ENCODE measurements around the gene MAPT. TPM values are rescaled to one million over a fixed set of nuclear protein-coding genes. Genes with fewer than 3 reads are reported as not detected.

MAPT gene
- polyA plus RNA-seq, 3 donors = 0.04 TPM; not detected in 2

- H3K36me3 ChIP-seq (replicated peaks in 1 of 2; ENCODE audit: control insufficient read depth in 1 of 2, insufficient read depth in 2 of 2, low read length in 2 of 2) = no peaks in the 10 kb centered on the region
- no peak overlapping the region for H3K27ac ChIP-seq (ENCODE audit: low read depth in 1 of 2, low read length in 2 of 2)
- H3K9me3 Mint-ChIP-seq = peaks cover 0 to 4% (median 2%) of the 10 kb centered on the region in 7 donors
- no peak overlapping the region for H3K27ac Mint-ChIP-seq
- H3K27me3 ChIP-seq (ENCODE audit: control insufficient read depth in 2 of 2, insufficient read depth in 2 of 2, low read length in 2 of 2) = peaks cover 0 to 4% of the 10 kb centered on the region in 2 donors
- H3K4me2 ChIP-seq (replicated peaks; ENCODE audit: extremely low read depth, low read length, poor library complexity, severe bottlenecking) = no peak overlapping the region
- no peaks in the 10 kb centered on the region for H3K79me2 ChIP-seq (ENCODE audit: insufficient read depth, low read length)
- no peaks in the 10 kb centered on the region for H3K9me3 ChIP-seq (replicated peaks in 1 of 2; ENCODE audit: control insufficient read depth in 1 of 2, insufficient read depth in 1 of 2, low read length in 2 of 2)
- no peaks in the 10 kb centered on the region for H3K4me1 Mint-ChIP-seq
- H3K4me1 ChIP-seq (ENCODE audit: control insufficient read depth in 1 of 2, insufficient read depth in 2 of 2, low read length in 2 of 2) = no peaks in the 10 kb centered on the region
- WGBS (ENCODE audit: insufficient coverage) = 98% methylated on average over 5 of the region's 5 CpGs
- H3K9ac ChIP-seq (ENCODE audit: insufficient read depth, low read length, poor library complexity, severe bottlenecking) = no peak overlapping the region
- H3K36me3 Mint-ChIP-seq = no peaks in the 10 kb centered on the region
- H2AFZ ChIP-seq (ENCODE audit: insufficient read depth, low read depth, low read length, poor library complexity, severe bottlenecking) = no peak overlapping the region
- no peak overlapping the region for H3K4me3 Mint-ChIP-seq
- H3K27me3 Mint-ChIP-seq (ENCODE audit: low read depth in 3 of 3) = peaks cover 11 to 28% (median 24%) of the 10 kb centered on the region in 3 donors
- intact Hi-C loops (cut with micrococcal nuclease) = no loop called here
- no peak for TF ChIP-seq CTCF (IDR thresholded peaks at IDR 0.05)
- no peaks in the 10 kb centered on the region for H4K20me1 ChIP-seq (ENCODE audit: insufficient read depth, low read length)
- DNase-seq = no peak
- H3K4me3 ChIP-seq (replicated peaks in 1 of 3; ENCODE audit: low read depth in 2 of 3, low read length in 3 of 3) = no peak overlapping the region
Observed at GRCh38 chr17:45967378-45967777, 73.0 kb downstream of the MAPT start.

- Mint-ChIP-seq H3K27me3 (ENCODE audit: low read depth in 3 of 3) (peaks cover 9 to 28% (median 23%) of the 10 kb centered on the region in 3 donors), H3K4me1 (no peaks in the 10 kb centered on the region), H3K36me3 (no peaks in the 10 kb centered on the region), H3K4me3 (no peak overlapping the region), H3K27ac (no peak overlapping the region), H3K9me3 (peaks cover 0 to 6% (median 4%) of the 10 kb centered on the region in 7 donors)
- no CpG with 5 or more reads among the region's 2 CpGs for WGBS (ENCODE audit: insufficient coverage)
- H3K9me3 ChIP-seq (replicated peaks in 1 of 2; ENCODE audit: control insufficient read depth in 1 of 2, insufficient read depth in 1 of 2, low read length in 2 of 2) = no peaks in the 10 kb centered on the region
- peaks cover 0 to 4% of the 10 kb centered on the region in 2 donors for H3K27me3 ChIP-seq (ENCODE audit: control insufficient read depth in 2 of 2, insufficient read depth in 2 of 2, low read length in 2 of 2)
- DNase-seq = no peak
- intact Hi-C loops (cut with micrococcal nuclease) = no loop called here
- no peak overlapping the region for H3K4me2 ChIP-seq (replicated peaks; ENCODE audit: extremely low read depth, low read length, poor library complexity, severe bottlenecking)
- H3K4me1 ChIP-seq (ENCODE audit: control insufficient read depth in 1 of 2, insufficient read depth in 2 of 2, low read length in 2 of 2) = no peaks in the 10 kb centered on the region
- TF ChIP-seq CTCF (IDR thresholded peaks at IDR 0.05) = no peak
- no peak overlapping the region for H3K27ac ChIP-seq (ENCODE audit: low read depth in 1 of 2, low read length in 2 of 2)
- H4K20me1 ChIP-seq (ENCODE audit: insufficient read depth, low read length) = no peaks in the 10 kb centered on the region
- H3K4me3 ChIP-seq (replicated peaks in 1 of 3; ENCODE audit: low read depth in 2 of 3, low read length in 3 of 3) = no peak overlapping the region
- no peak overlapping the region for H2AFZ ChIP-seq (ENCODE audit: insufficient read depth, low read depth, low read length, poor library complexity, severe bottlenecking)
- H3K36me3 ChIP-seq (replicated peaks in 1 of 2; ENCODE audit: control insufficient read depth in 1 of 2, insufficient read depth in 2 of 2, low read length in 2 of 2) = no peaks in the 10 kb centered on the region
- H3K9ac ChIP-seq (ENCODE audit: insufficient read depth, low read length, poor library complexity, severe bottlenecking) = no peak overlapping the region
- H3K79me2 ChIP-seq (ENCODE audit: insufficient read depth, low read length) = no peaks in the 10 kb centered on the region
Observed at GRCh38 chr17:45968732-45969131, 74.4 kb downstream of the MAPT start.
